ENCODE results near the gene SHISAL2B.

DNA sequence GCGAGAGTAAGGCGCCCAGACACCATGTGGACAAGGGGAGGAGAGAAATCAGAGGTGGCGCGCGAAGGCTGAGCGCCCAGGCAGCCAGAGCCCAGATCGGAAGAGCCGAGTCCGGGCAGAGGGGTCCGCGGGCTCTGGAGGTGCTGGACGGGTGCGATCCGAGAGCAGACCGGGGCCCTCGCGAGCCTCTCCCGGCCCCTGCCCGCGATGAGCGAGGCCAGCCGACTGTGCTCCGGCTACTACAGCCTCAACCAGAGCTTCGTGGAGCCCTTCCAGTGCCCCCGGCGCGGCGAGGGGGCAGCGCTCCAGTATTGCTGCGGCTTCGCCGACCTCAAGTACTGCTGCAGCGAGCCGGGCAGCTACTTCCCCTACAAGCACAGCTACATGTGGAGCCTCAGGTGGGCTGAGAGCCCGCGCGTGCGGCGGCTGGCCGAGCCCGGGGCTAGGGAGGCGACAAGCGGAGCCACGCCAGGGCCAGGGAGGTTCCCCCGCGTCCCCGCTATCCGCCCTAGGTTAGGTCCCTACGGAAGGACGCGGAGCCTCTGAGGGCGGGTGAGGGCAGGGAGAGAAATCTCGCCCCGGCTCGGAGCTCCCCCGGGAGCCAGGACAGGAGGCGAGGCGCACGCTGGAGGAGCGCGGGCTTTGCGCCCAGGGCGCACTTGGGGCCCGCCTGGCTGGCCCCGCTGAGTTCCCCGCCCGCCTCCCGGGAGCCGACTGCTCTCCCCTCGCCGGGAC, at the start of gene SHISAL2B:
- TF ChIP-seq POLR2A (IDR thresholded peaks at IDR 0.05) (no peak), CTCF (IDR thresholded peaks at IDR 0.05) (no peak)

Data from right lobe of liver (tissue), 4 donors.